NAMALWA (cell line): ENCODE data around the gene TBPL1.
A peak's percentile ranks its signal among the peaks of the same experiment; 100 is the strongest.
"Not testable (repeated sequence)": the region's sequence is repeated elsewhere in the genome, so short reads cannot be mapped to it uniquely, and the experiment has no call there.

Experiments used
- DNase-seq: peaks from one replicate; pipeline ENCODE4 v3.0.0-alpha.2; 2015; ENCODE audit warnings: low spot score

The TBPL1 gene

GRCh38 chr6:133973109-133973971 is 20.3 kb downstream of the TBPL1 start:
- DNase-seq: peak; percentile 81

DNA sequence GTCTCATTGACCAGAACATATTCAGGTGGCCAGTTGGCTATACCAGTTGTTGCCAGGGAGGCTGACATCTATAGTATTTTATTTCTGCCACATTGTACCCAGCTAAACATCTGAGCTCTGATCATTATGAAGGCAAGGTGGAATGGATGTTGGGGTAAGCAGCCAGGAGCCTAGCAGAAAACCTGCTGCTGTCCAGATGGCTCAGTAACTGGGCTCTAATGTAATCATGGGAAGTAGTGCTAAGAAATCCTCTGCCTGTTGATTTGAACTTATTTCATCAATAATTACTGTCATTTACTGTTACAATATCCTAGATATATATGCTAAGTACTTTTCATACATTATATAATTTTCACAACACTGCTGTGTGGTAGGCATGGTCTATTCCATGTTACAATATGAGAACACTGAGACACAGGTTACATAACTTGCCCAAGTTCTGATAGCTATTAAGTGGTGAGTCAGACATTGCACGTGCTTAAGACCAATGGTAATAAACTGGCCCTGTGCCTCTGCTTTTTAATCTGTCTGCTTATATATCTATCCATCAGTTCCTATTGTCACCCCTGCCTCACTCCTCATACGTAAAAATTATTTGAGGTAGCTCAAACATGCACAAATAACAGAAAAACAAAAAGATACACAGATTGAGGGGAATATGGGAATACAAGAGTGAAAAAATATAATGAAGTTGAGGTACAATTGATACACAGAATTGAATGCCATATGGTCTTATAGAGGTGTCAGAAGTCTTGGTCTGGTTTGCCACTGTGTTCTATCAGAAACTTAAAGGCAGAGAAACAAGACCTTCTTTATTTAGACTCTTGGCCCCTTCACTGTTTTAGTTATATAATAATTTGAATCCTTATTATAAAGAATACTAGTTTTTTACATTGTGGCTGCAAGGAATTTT is 25.2 kb downstream of the TBPL1 start:
- DNase-seq: no peak

- DNase-seq: no peak
These were observed 25.8 kb downstream of the TBPL1 start for GRCh38 chr6:133978896-133979240.

GRCh38 chr6:133979269-133979963 is 26.4 kb downstream of the TBPL1 start:
- DNase-seq: not testable (repeated sequence)

GRCh38 chr6:133980168-133980567 is 27.1 kb downstream of the TBPL1 start:
- no peak for DNase-seq

DNA sequence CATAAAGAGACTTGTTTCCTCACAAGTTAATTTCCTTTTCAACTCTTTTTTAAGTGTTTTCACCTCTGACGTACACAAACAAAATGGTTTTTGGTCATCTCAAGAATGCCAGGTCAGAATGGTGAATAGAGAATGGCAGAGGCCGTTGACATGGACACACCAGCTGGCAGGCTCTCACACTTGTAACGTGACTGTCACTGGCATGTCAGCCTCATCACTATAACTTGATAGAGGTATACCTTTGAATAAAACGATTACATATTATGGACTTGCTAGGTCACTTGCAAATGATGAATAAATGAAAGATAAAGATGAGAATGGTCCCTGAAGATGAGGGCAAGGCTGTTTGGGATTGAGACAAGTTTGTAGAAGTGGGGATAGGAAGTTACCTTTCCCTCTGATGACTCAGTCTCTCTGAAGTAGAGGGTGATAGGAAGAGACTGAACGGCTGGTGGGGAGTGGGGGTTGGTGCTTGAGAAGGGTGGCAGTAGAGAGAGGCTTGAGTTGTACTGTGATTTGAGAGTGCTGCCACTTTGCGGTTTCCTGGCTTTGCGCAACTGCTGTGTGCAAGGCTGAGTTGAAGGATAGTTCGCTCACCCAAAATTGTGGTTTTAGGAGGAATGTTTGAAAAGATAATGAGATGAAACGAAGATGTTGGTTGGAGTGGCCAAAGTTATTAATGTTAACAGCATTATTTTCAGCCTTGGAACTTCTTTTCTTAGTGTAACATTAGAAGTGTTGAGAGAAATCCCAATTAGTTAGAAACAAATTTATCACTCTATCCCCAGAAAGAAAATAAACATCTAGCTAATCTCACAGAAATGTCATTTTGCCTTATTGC is 30.3 kb downstream of the TBPL1 start:
- no peak for DNase-seq

GRCh38 chr6:133985970-133986369 is 32.9 kb downstream of the TBPL1 start:
- DNase-seq: no peak

- DNase-seq: no peak
These were observed 33.9 kb downstream of the TBPL1 start for GRCh38 chr6:133986942-133987341.

- DNase-seq: no peak
These were observed 36.5 kb downstream of the TBPL1 start for GRCh38 chr6:133989525-133989924.

- no peak for DNase-seq
These were observed 37.3 kb downstream of the TBPL1 start for GRCh38 chr6:133990321-133990720.

DNA sequence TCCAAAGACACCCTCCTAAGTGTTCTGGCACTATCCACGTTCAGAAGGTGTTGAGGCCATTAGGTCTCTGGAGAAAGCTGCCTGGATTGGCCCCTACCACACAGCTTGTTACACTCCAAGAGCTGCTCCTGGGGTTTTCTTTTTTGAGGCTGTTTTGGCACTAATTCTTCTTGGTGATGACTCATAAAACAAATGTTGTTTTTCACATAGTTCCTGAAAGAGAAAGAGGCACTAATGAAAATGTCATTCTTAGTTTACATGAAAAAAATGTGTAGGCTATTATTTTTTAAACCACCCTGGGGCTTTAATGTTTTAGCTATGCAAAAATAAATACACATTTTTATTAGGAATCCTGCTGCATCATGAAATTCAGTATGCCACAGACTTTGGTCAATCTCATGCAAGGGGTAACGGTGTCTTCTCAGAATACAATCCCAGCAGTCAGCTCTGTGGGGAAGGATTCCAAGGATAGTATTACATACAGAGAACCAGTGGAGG is 38.1 kb downstream of the TBPL1 start:
- DNase-seq: no peak

DNA sequence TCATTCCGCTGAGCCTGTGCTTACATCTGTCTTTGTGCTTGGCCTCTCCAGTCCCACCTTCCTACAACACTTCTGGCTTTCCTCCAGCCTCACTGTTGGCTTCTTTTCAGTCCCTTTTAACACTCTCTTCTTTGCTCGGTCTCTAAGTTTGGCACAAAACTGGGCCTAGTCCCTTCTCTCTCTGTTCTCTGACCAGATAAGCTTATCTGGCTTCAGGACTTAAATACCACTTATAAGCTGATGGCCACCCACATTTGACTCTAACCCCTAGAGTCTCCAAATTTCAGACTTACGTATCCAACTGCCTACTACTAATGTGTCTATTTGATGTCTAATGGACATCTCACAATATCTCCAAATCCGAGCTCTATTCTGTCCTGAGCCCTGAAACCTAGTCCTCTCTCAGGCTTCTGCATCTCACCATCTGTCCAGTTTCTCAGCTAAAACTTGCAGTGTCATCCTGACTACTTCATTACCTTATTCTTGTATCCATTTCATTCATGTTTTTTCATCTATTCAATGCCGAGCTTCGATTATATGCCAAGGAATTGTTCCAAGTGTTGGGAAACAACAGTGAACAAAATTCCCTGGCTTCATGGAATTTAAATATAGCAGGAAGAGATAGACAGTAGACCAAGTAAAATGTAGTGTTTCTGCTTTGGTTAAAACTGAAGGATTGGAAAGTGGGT is 40.1 kb downstream of the TBPL1 start:
- DNase-seq: no peak

GRCh38 chr6:133995296-133995695 is 42.3 kb downstream of the TBPL1 start:
- DNase-seq: no peak

GRCh38 chr6:133995758-133996157 is 42.7 kb downstream of the TBPL1 start:
- no peak for DNase-seq

DNA sequence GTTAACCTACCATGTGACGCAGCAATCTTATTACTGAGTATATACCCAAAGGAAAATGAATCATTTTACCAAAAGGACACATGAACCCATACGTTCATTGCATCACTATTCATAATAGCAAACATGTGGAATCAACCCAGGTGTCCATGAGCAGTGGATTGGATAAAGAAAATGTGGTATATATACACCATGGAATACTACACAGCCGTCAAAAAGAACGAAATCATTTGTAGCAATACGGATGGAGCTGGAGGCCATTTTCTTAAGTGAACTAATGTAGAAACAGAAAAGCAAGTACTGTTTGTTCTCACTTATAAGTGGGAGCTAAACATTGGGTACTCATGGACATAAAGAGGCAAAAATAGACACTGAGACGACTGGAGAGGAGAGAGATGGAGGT is 44.2 kb downstream of the TBPL1 start:
- DNase-seq: no peak

DNA sequence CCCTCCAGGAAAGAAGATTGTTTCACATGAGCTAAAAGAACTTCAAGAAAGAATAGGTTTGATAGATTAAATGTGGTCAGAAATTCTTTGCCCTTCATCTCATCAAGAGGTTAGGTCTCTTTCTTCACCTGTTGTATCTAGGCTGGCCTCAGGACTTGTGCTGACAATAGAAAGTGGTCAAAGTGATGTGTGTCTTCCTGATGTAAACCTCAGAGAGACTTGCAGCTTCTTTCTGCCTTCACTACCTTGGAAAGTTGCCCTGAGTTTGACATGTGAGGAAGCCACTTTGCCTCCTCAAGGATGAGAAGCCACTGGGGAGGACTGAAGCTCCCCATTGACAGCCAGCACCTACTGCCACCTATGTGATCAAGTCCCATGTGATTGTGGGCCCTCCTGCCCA is 46.3 kb downstream of the TBPL1 start:
- no peak for DNase-seq

DNA sequence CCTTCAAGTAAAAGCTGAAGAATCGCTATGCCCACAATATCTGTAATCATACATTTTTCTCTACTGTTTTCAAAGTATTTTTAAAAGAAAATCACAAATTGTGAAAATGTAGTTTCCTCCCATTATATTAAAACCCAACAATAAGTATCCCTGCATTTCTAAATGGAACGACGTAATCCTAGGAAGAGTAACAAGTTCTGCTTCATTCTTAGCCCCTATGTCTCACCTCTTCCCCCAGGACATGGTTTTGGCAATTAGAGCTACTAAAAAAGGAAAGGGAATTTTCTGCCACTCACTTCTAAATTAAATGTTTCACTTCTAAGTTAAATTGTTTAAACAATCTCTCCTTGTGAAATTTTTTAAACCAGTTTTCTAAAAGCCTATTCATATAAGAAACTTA is 47.4 kb downstream of the TBPL1 start:
- DNase-seq: no peak

DNA sequence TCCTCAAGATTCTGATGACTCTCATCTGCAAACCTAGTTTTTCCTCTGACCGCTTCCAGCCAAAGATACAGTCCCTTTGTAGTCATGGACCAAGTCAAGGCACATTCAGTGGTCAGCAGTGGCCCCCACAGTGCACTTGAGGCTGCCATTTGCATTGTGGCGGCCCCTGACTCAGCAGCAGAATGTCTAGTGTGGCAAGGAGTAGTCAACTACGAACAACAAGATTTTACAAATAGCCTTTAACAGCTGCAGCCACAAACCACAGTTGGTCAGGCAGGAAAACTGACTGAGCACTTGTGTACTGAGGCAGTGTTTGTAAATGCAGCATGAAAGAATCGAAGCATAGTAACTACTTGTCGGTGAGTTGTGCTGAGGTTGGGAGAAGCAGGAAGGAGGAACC is 49.8 kb downstream of the TBPL1 start:
- peak; percentile 11 for DNase-seq

DNA sequence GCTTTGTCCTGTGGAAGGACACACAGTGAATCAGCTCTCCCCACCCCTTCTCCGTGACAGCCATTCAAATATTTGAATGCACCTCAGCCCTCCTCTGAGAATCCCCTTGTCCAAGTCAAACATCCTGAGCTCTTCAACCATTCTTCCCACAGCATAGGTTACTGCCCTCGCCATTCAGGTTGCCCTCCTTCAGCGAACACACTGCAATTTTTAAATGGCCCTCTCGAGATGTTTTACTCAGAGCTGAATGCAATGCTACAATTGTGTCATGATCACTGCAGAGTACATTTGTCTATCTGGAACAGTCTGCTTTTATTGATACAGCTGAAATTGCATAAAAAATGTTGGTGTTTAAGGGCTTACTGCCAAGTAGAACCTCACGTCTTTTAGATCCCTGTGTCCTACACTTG is 50.5 kb downstream of the TBPL1 start:
- DNase-seq: no peak

DNA sequence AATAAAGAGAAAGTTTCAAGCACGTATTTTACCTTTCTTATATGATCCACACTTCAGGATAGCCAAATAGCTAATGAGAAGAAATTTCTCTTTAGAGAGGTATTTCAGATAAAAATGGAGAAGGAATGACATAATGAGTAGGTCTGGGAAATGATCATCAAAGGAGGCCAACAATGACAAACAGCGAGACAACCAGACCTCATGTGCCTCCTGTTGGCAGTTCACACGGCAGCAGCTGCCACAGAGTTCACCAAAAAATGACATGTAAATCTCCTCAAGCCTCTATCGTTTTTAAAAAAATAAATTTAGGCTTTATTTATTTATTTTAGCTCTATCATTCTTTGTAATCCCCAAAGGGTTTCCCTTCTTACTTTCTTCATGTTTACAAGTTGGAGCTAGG is 51.7 kb downstream of the TBPL1 start:
- DNase-seq: no peak

GRCh38 chr6:134005800-134006199 is 52.8 kb downstream of the TBPL1 start:
- DNase-seq: no peak
